H1 (cell line): Measurements from ENCODE around the gene THBS3. TPM values are rescaled to one million over a fixed set of nuclear protein-coding genes. Genes with fewer than 3 reads are reported as not detected.

Source experiments
- ASH2L ChIP-seq: fragments of 200-600, 300-600 bp; sonication (generic); IDR thresholded peaks from one replicate; pipeline ENCODE4 v1.7.1; 2017; ENCODE audit warnings: low read length
- BACH1 ChIP-seq: IDR thresholded peaks from 2 replicates; pipeline ENCODE4 v1.6.1; 2012; ENCODE audit warnings: low read length, improper control_type of control experiment
- BRCA1 ChIP-seq: IDR thresholded peaks from 2 replicates; pipeline ENCODE4 v1.6.1; 2012; ENCODE audit warnings: low read depth, low read length, improper control_type of control experiment
- CHD2 ChIP-seq: IDR thresholded peaks from 2 replicates; pipeline ENCODE4 v1.6.1; 2012; ENCODE audit warnings: low read length, improper control_type of control experiment
- CREB1 ChIP-seq: IDR thresholded peaks from 2 replicates; pipeline ENCODE4 v1.6.1; 2012; ENCODE audit warnings: inconsistent platforms
- CTBP2 ChIP-seq: IDR thresholded peaks from 2 replicates; pipeline ENCODE4 v1.7.0; 2011; ENCODE audit warnings: borderline replicate concordance, mild to moderate bottlenecking, moderate library complexity, mixed read lengths, low read length; ENCODE audit not compliant: insufficient read depth, insufficient read length
- HDAC2 ChIP-seq, 2 experiments: fragments of 300-600 bp in 1 of 2; sonication (generic) in 1 of 2; IDR thresholded peaks; 2 replicates each; pipeline ENCODE4 v1.6.1; 2011 to 2012; ENCODE audit warnings: low read depth in 2 of 2, low read length in 2 of 2, mild to moderate bottlenecking in 2 of 2, moderate library complexity in 2 of 2, borderline replicate concordance in 1 of 2, inconsistent platforms in 1 of 2
- KDM5A ChIP-seq: fragments of 200-600 bp; IDR thresholded peaks from 2 replicates; pipeline ENCODE4 v1.7.1; 2012; ENCODE audit warnings: mild to moderate bottlenecking, low read length, inconsistent platforms, mixed read lengths
- NRF1 ChIP-seq: IDR thresholded peaks from 2 replicates; pipeline ENCODE4 v1.6.1; 2011; ENCODE audit warnings: mild to moderate bottlenecking, low read depth, low read length, improper control_type of control experiment
- PHF8 ChIP-seq: fragments of 200-600 bp; sonication (generic); conservative IDR thresholded peaks from 2 replicates; pipeline ENCODE4 v1.7.1; 2012; ENCODE audit warnings: low read depth, mild to moderate bottlenecking, inconsistent platforms, low read length, moderate library complexity
- RXRA ChIP-seq: IDR thresholded peaks from 2 replicates; pipeline ENCODE4 v1.6.1; 2011; ENCODE audit warnings: low read depth, mild to moderate bottlenecking, low read length, moderate library complexity; ENCODE audit not compliant: insufficient read depth
- SIN3A ChIP-seq, 2 experiments: IDR thresholded peaks in 1 of 2; conservative IDR thresholded peaks in 1 of 2; 2 replicates each; pipeline ENCODE4 v1.6.1; 2011 to 2012; ENCODE audit warnings: low read length in 2 of 2, improper control_type of control experiment in 1 of 2, low read depth in 1 of 2, mild to moderate bottlenecking in 1 of 2
- SP1 ChIP-seq: IDR thresholded peaks from 2 replicates; pipeline ENCODE4 v1.6.1; 2011; ENCODE audit warnings: low read depth, low read length
- TAF1 ChIP-seq: IDR thresholded peaks from 2 replicates; pipeline ENCODE4 v1.6.1; 2011; ENCODE audit warnings: mild to moderate bottlenecking, low read depth, low read length
- TAF7 ChIP-seq: optimal IDR thresholded peaks from 2 replicates; pipeline ENCODE3; 2011; ENCODE audit warnings: low read depth, mild to moderate bottlenecking, inconsistent platforms, low read length, moderate library complexity, borderline replicate concordance
- TBP ChIP-seq: IDR thresholded peaks from 2 replicates; pipeline ENCODE4 v1.6.1; 2011; ENCODE audit warnings: low read depth, low read length, improper control_type of control experiment
- YY1 ChIP-seq: IDR thresholded peaks from 2 replicates; pipeline ENCODE4 v1.6.1; 2011; ENCODE audit warnings: low read depth, mild to moderate bottlenecking, low read length
- polyA plus RNA-seq, 7 experiments: library from polyadenylated mRNA; depleted of rRNA in 3 of 7; stranded (reverse) in 5 of 7; unstranded in 2 of 7; fragments of >200 nt in 5 of 7; fragments of 200-250 nt in 2 of 7; gene quantifications; 1 replicate in 5 of 7; 2 replicates in 1 of 7; 4 replicates in 1 of 7; pipeline versions ENCODE4 v1.2.1 to v1.2.3, GENCODE V29; 2011 to 2013; ENCODE audit warnings: missing spikeins in 2 of 7, mixed read lengths in 2 of 7
- total RNA-seq: library from RNA; stranded (reverse); fragmentation: NEBNext Ultra II Directional; extraction: Animal tissue kit (Norgen Biotek cat#: 25700); gene quantifications from 2 replicates; pipeline ENCODE4 v1.2.1, GENCODE V29; 2021
- TF ChIP-seq, protein P1 (sequence below), 3 experiments: IDR thresholded peaks; 1 replicate in 2 of 3; 2 replicates in 1 of 3; pipeline versions ENCODE4 v1.5.1 to v1.6.1; 2011; ENCODE audit warnings: low read length in 3 of 3, mild to moderate bottlenecking in 3 of 3, inconsistent platforms in 2 of 3, low read depth in 1 of 3, moderate library complexity in 1 of 3; ENCODE audit not compliant: insufficient read depth in 1 of 3; ENCODE audit errors: control extremely low read depth in 1 of 3
- TF ChIP-seq, protein P2 (sequence below): IDR thresholded peaks from 2 replicates; pipeline ENCODE4 v1.6.1; 2012; ENCODE audit warnings: inconsistent platforms

Gene THBS3
- total and polyA plus RNA-seq, 2 of the 8 experiments (the other 6 are each of a cell fraction or from before 2014, with no cell fraction given): 3.0 to 3.5 TPM

DNA sequence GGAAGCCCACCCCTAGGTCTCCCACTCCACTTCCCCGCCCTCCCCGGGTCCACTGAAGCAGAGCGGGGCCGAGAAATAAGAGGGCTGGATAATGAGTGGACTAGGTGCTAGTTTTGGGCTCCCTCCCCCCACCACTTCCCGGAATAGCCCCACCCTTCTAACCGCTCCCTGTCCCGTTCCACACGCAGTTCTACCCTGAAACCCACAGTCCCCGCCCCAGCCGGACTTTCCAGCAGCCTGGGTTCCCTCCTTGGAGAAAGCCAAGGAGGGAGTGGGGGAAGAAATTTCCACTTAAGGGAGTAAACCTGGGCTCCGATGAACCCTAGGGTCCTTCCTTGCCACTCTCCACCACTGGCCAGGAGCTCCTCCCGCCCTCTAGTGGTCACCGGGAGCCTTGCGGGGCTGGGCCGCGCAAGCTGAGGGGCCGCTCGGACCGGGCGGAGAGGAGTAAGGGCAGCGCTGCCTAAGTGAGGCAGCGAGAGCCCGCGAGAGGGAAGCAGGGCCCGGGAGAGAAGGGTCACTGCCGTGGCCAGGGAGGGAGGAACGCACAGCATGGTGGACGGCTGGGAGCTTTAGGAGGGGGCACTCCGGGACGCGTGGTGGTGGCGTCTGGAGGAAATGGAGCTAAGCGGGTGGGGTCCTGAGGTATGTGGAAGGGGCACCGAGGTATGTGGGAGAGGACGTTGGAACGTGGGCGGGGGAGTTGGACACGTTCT lies 14.3 kb downstream of the THBS3 start (continued):
- TF ChIP-seq, protein P1, sequence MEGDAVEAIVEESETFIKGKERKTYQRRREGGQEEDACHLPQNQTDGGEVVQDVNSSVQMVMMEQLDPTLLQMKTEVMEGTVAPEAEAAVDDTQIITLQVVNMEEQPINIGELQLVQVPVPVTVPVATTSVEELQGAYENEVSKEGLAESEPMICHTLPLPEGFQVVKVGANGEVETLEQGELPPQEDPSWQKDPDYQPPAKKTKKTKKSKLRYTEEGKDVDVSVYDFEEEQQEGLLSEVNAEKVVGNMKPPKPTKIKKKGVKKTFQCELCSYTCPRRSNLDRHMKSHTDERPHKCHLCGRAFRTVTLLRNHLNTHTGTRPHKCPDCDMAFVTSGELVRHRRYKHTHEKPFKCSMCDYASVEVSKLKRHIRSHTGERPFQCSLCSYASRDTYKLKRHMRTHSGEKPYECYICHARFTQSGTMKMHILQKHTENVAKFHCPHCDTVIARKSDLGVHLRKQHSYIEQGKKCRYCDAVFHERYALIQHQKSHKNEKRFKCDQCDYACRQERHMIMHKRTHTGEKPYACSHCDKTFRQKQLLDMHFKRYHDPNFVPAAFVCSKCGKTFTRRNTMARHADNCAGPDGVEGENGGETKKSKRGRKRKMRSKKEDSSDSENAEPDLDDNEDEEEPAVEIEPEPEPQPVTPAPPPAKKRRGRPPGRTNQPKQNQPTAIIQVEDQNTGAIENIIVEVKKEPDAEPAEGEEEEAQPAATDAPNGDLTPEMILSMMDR (IDR thresholded peaks at IDR 0.05; ENCODE audit: control extremely low read depth in 1 of 3, insufficient read depth in 1 of 3, low read depth in 1 of 3, low read length in 3 of 3): peak in 2 of 3 experiments; percentile 93; a peak in 3 of 4 replicates
- TF ChIP-seq CHD2: peak; percentile 60; the same call in 1 of the 2 replicates
- peak; percentile 70 for TF ChIP-seq TAF1
- TF ChIP-seq SP1: 0 out of 2 replicates have a peak, but pooled peaks have one; percentile 22
- peak; percentile 58 to 84; a peak in 2 of 4 replicates for TF ChIP-seq SIN3A (conservative IDR thresholded peaks at IDR 0.05 in 1 of 2, IDR thresholded peaks at IDR 0.05 in 1 of 2; ENCODE audit: low read depth in 1 of 2, low read length in 2 of 2)
- TF ChIP-seq KDM5A: no peak
- peak; percentile 66; the same call in 1 of the 2 replicates for TF ChIP-seq YY1
- TF ChIP-seq, protein P2, sequence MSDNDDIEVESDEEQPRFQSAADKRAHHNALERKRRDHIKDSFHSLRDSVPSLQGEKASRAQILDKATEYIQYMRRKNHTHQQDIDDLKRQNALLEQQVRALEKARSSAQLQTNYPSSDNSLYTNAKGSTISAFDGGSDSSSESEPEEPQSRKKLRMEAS: peak; percentile 40; the same call in 1 of the 2 replicates
- peak; percentile 25; the same call in 1 of the 2 replicates for TF ChIP-seq BRCA1
- no peak for TF ChIP-seq BACH1
- TF ChIP-seq NRF1: no peak
- TF ChIP-seq TBP: peak; percentile 39; the same call in 1 of the 2 replicates
- TF ChIP-seq TAF7: peak; percentile 74
- TF ChIP-seq RXRA: no peak
- TF ChIP-seq ASH2L: peak; percentile 48
- TF ChIP-seq CTBP2: peak; percentile 89
- peak; percentile 31; the same call in 1 of the 2 replicates for TF ChIP-seq CREB1
- TF ChIP-seq HDAC2 (IDR thresholded peaks at IDR 0.05; ENCODE audit: borderline replicate concordance in 1 of 2, low read depth in 2 of 2, low read length in 2 of 2): peak in 1 of 2 experiments; percentile 89; a peak in 2 of 4 replicates
- TF ChIP-seq PHF8: peak; percentile 51
- TF ChIP-seq, all 59 proteins: peak for 20
